Upper lobe of right lung (tissue), 1 donor: ENCODE measurements around the gene CDC42EP2. TPM values are rescaled to one million over a fixed set of nuclear protein-coding genes. Genes with fewer than 3 reads are reported as not detected.
A peak's percentile ranks its signal among the peaks of the same experiment; 100 is the strongest.

Experiments used
- ATAC-seq: fragments of 200-7000 bp; cut with Tn5 transposase; one replicate; pipeline ENCODE4 v1.9.1; 2020; ENCODE audit warnings: mild to moderate bottlenecking, moderate library complexity
- DNase-seq: peaks from one replicate; pipeline ENCODE4 v3.0.0-alpha.2; 2020
- H3K27ac ChIP-seq: fragments of 200-600 bp; one replicate; pipeline ENCODE4 v1.8.0; 2022
- H3K27me3 ChIP-seq: fragments of 200-600 bp; one replicate; pipeline ENCODE4 v1.8.0; 2022; ENCODE audit warnings: mild to moderate bottlenecking
- H3K36me3 ChIP-seq: fragments of 200-600 bp; one replicate; pipeline ENCODE4 v1.8.0; 2022
- H3K4me1 ChIP-seq: fragments of 200-600 bp; one replicate; pipeline ENCODE4 v1.8.0; 2022
- H3K4me3 ChIP-seq: fragments of 200-600 bp; one replicate; pipeline ENCODE4 v1.8.0; 2022; ENCODE audit warnings: mild to moderate bottlenecking
- H3K9me3 ChIP-seq: fragments of 200-600 bp; one replicate; pipeline ENCODE4 v1.8.0; 2022
- CTCF ChIP-seq: fragments of 200-600 bp; IDR thresholded peaks from one replicate; pipeline ENCODE4 v1.8.0; 2022; ENCODE audit warnings: antibody characterized with exemption
- intact Hi-C: fragments of 100-400 bp; cut with DNase I; formaldehyde crosslinking; loops from one replicate; pipeline ENCODE4 v1.11.0; 2022
- total RNA-seq: library from RNA; stranded (reverse); fragmentation: NEBNext Ultra II Directional; extraction: Animal tissue kit (Norgen Biotek cat#: 25700); gene quantifications from one replicate; pipeline ENCODE4 v1.2.1, GENCODE V29; 2021
- donor health status: DM: no; HTN: yes; CAD: no; lungs with severe emphysema.

The CDC42EP2 gene
- total RNA-seq, 1 donor from 2014 or later, result 27.5 TPM

GRCh38 chr11:65316227-65317024 lies 1.8 kb downstream of the CDC42EP2 start:
- H3K4me3 ChIP-seq, result peak overlapping the region; percentile 98
- peaks cover 14% of the 10 kb centered on the region for H3K36me3 ChIP-seq
- ATAC-seq (peak; percentile 3), DNase-seq (no peak)
- intact Hi-C loops, result no loop called here
- TF ChIP-seq CTCF, result no peak
- peak overlapping the region; percentile 89 for H3K27ac ChIP-seq
- no peaks in the 10 kb centered on the region for H3K27me3 ChIP-seq
- H3K9me3 ChIP-seq, result no peaks in the 10 kb centered on the region
- H3K4me1 ChIP-seq, result peaks cover 22% of the 10 kb centered on the region

DNA sequence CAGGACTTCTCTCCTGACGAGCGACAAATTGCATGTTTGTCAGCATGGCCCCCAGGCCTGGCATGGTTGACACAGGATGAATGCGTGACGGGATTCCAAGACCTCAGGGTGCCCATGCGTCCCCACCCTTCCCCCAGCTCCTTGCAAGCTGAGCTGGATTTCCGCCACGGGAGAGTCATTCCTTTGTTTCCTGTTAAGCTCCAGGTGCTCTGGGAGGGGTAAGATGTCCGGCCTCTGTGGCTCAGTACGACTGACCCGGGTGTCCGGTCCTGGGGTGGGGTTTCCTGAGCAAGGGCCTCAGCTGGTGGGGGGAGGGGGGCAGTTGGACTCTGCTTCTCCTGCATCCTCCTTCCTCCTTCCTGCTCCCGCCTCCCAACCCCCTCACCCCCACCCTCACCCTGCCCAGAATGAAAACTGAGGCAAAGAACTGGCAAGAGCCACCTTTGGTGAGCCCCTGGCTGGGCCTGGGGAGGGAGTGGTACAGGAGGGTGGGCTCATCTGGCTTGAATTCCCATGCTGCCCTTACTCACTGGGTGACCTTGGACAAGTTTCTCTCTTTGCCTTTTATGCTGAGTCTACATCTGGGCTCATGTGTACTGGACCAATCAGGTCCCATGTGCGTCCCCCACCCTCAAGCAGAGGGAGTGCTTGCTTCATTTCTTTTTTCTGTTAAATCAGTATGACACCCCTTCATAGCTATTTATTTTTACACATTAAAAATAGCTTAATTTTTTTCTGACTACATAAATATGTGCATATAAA lies 2.5 kb downstream of the CDC42EP2 start:
- Histone ChIP-seq H3K27ac (peak overlapping the region; percentile 89), H3K4me3 (peak overlapping the region; percentile 98), H3K36me3 (peaks cover 22% of the 10 kb centered on the region), H3K4me1 (peaks cover 26% of the 10 kb centered on the region), H3K27me3 (no peaks in the 10 kb centered on the region), H3K9me3 (no peaks in the 10 kb centered on the region)
- TF ChIP-seq CTCF, result no peak
- peak; percentile 7 for ATAC-seq
- DNase-seq, result peak; percentile 70
- intact Hi-C loops, result no loop called here

GRCh38 chr11:65320386-65321075 lies 5.9 kb downstream of the CDC42EP2 start:
- peaks cover 28% of the 10 kb centered on the region for H3K36me3 ChIP-seq
- H3K27ac ChIP-seq, result peak overlapping the region; percentile 11
- H3K9me3 ChIP-seq, result no peaks in the 10 kb centered on the region
- no peaks in the 10 kb centered on the region for H3K27me3 ChIP-seq
- ATAC-seq (no peak), DNase-seq (no peak)
- H3K4me3 ChIP-seq, result no peak overlapping the region
- intact Hi-C loops, result no loop called here
- TF ChIP-seq CTCF, result no peak
- H3K4me1 ChIP-seq, result peaks cover 23% of the 10 kb centered on the region

DNA sequence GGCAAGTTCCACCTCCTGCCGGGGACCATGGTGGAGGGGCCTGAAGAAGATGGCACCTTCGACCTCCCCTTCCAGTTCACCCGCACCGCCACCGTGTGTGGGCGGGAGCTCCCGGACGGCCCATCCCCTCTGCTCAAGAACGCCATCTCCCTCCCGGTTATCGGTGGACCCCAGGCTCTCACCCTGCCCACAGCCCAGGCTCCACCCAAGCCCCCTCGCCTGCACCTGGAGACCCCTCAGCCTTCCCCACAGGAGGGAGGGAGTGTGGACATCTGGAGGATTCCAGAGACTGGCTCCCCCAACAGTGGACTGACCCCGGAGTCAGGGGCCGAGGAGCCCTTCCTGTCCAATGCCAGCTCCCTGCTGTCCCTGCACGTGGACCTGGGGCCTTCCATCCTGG lies 6.4 kb downstream of the CDC42EP2 start:
- ATAC-seq (no peak), DNase-seq (no peak)
- intact Hi-C loops, result no loop called here
- Histone ChIP-seq H3K9me3 (no peaks in the 10 kb centered on the region), H3K36me3 (peaks cover 28% of the 10 kb centered on the region), H3K4me1 (peaks cover 23% of the 10 kb centered on the region), H3K27me3 (no peaks in the 10 kb centered on the region), H3K27ac (peak overlapping the region; percentile 11), H3K4me3 (no peak overlapping the region)
- no peak for TF ChIP-seq CTCF

DNA sequence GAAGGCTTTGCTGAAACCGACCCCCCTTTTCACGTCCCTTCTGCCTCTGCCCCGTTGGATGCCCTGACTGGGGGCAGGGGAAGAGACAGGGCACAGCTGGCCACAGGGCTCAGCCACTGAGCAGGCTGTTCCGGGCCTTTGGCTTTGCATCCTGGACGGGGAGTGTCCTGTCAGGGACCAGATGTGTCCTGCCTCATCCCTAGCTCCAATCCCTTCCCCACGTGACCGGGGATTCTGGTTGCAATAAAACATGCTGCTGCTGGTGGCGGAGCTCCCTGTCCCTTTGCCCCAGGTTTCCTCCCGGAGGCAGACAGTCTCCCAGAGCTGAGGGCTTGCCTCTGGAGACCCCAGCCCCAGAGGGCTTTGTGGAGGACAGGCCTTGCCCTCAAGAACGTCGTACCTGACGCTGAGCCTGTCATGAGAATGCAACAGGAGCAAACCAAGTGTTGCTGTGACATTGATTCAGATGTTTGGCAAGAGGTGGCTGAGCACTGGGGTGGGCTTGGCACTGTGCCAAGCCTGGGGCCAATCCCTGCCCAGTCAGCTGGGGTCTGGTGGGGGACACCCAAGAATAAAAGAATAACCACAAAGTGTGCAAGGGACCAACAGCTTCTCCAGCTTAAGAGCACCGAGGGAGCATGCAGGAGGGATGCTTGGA lies 7.3 kb downstream of the CDC42EP2 start:
- Histone ChIP-seq H3K36me3 (peaks cover 28% of the 10 kb centered on the region), H3K9me3 (no peaks in the 10 kb centered on the region), H3K4me3 (no peak overlapping the region), H3K4me1 (peaks cover 23% of the 10 kb centered on the region), H3K27ac (no peak overlapping the region), H3K27me3 (no peaks in the 10 kb centered on the region)
- TF ChIP-seq CTCF, result no peak
- intact Hi-C loops, result no loop called here
- DNase-seq (no peak), ATAC-seq (peak; percentile 32)
